K562 (cell line): Measurements from ENCODE around the gene CES5A. TPM values are rescaled to one million over a fixed set of nuclear protein-coding genes. Genes with fewer than 3 reads are reported as not detected.

Source experiments
- ATAC-seq: fragments of 200-7000 bp; cut with Tn5 transposase; 3 replicates; pipeline ENCODE4 v1.9.1; 2020; ENCODE audit warnings: moderate library complexity
- BruUV-seq: library from RNA; stranded (reverse); fragments of 400-500 nt; replicated peaks from 2 replicates; lab custom pipeline; 2021; lab: Mats Ljungman, UMichigan
- CTCF ChIA-PET: fragments of 300-600 bp; formaldehyde crosslinking; extraction: SDS; loops from one replicate; lab custom pipeline; 2021; ENCODE audit warnings: low intra/inter-chr PET ratio; lab: Yijun Ruan, JAX
- POLR2A ChIA-PET: fragments of 300-600, 350-650 bp; sonication (Branson Sonifier 250); formaldehyde crosslinking; extraction: SDS; loops from one replicate; lab custom pipeline; 2021; ENCODE audit warnings: antibody characterized with exemption, inconsistent platforms; lab: Yijun Ruan, JAX
- DNase-seq, 4 experiments: peaks; one replicate each; pipeline versions ENCODE4 v3.0.0 to v3.0.0-alpha.2; 2011 to 2018; ENCODE audit warnings: low spot score in 3 of 4, mixed read lengths in 3 of 4; ENCODE audit errors: extremely low read depth in 1 of 4
- FAIRE-seq: peaks from 2 replicates; lab custom pipeline; 2011; peaks lifted over from hg19 to GRCh38; lab: Jason Lieb, UNC
- H2AFZ ChIP-seq: 2 replicates; pipeline ENCODE4 v1.6.0; 2011; ENCODE audit warnings: low read depth, low read length, control low read depth, inconsistent platforms
- H3K27ac ChIP-seq: fragments of 200-600 bp; 3 replicates; pipeline ENCODE4 v1.8.0; 2011; ENCODE audit warnings: low read depth, mild to moderate bottlenecking, control low read depth, inconsistent platforms, low read length, moderate library complexity, mixed read lengths; ENCODE audit errors: extremely low read depth
- H3K27me3 ChIP-seq, 2 experiments: fragments of 300-600 bp in 1 of 2; 2 replicates in 1 of 2; 3 replicates in 1 of 2; pipeline versions ENCODE4 v1.6.0 to v1.8.0; 2011; ENCODE audit warnings: inconsistent platforms in 2 of 2, low read length in 2 of 2, mild to moderate bottlenecking in 1 of 2, mixed read lengths in 1 of 2, moderate library complexity in 1 of 2; ENCODE audit not compliant: control insufficient read depth in 2 of 2, insufficient read depth in 2 of 2
- H3K36me3 ChIP-seq: fragments of 300-600 bp; 3 replicates; pipeline ENCODE4 v1.8.0; 2011; ENCODE audit warnings: mild to moderate bottlenecking, low read length, inconsistent platforms; ENCODE audit not compliant: control insufficient read depth, insufficient read depth
- H3K4me1 ChIP-seq, 2 experiments: fragments of 200-600 bp in 1 of 2; replicated peaks in 1 of 2; 2 replicates in 1 of 2; 3 replicates in 1 of 2; pipeline versions ENCODE4 v1.5.1 to v1.8.0; 2011; ENCODE audit warnings: inconsistent platforms in 2 of 2, low read length in 2 of 2, mild to moderate bottlenecking in 1 of 2, mixed read lengths in 1 of 2, moderate library complexity in 1 of 2; ENCODE audit not compliant: control insufficient read depth in 2 of 2, insufficient read depth in 2 of 2
- H3K4me2 ChIP-seq: 2 replicates; pipeline ENCODE4 v1.6.1; 2011; ENCODE audit warnings: low read length, control low read depth, inconsistent platforms, mixed read lengths; ENCODE audit not compliant: insufficient read depth
- H3K4me3 ChIP-seq: fragments of 200-600 bp; sonication (generic), shearing (Covaris generic); 2 replicates; pipeline ENCODE4 v1.5.1; 2016; ENCODE audit warnings: control low read depth, inconsistent platforms
- H3K79me2 ChIP-seq: fragments of 200-600 bp; 3 replicates; pipeline ENCODE4 v1.8.0; 2011; ENCODE audit warnings: low read length, inconsistent platforms; ENCODE audit not compliant: control insufficient read depth, insufficient read depth
- H3K9ac ChIP-seq, 2 experiments: 2 replicates each; pipeline versions ENCODE4 v1.6.0 to v1.6.1; 2011; ENCODE audit warnings: low read depth in 2 of 2, low read length in 2 of 2, control low read depth in 1 of 2, inconsistent platforms in 1 of 2, mild to moderate bottlenecking in 1 of 2, mixed read lengths in 1 of 2; ENCODE audit not compliant: insufficient read depth in 1 of 2
- H3K9me1 ChIP-seq: one replicate; pipeline ENCODE4 v1.6.0; 2011; ENCODE audit warnings: inconsistent platforms, mild to moderate bottlenecking, low read length, moderate library complexity; ENCODE audit not compliant: control insufficient read depth, insufficient read depth
- H3K9me3 ChIP-seq: replicated peaks from 2 replicates; pipeline ENCODE4 v1.5.1; 2011; ENCODE audit warnings: low read depth, low read length, inconsistent platforms; ENCODE audit not compliant: control insufficient read depth, insufficient read depth
- H4K20me1 ChIP-seq: replicated peaks from 2 replicates; pipeline ENCODE4 v1.6.1; 2011; ENCODE audit warnings: low read length, inconsistent platforms, mixed read lengths; ENCODE audit not compliant: control insufficient read depth, insufficient read depth
- ATF7 ChIP-seq: fragments of 450-650 bp; IDR thresholded peaks from 2 replicates; pipeline ENCODE4 v1.7.1; 2014; ENCODE audit warnings: mild to moderate bottlenecking, moderate library complexity
- CBFB ChIP-seq: sonication (generic); formaldehyde crosslinking; IDR thresholded peaks from 2 replicates; pipeline ENCODE4 v1.4.0; 2020; ENCODE audit warnings: mild to moderate bottlenecking, missing genetic modification reagents
- DMBX1 ChIP-seq: fragments of 250-450 bp; sonication (Bioruptor Pico); IDR thresholded peaks from 2 replicates; pipeline ENCODE4 v1.8.0; 2022; ENCODE audit warnings: inconsistent platforms, mild to moderate bottlenecking, moderate library complexity, borderline replicate concordance
- GATAD2B ChIP-seq: fragments of 450-650 bp; IDR thresholded peaks from 2 replicates; pipeline ENCODE4 v1.6.1; 2017; ENCODE audit warnings: mild to moderate bottlenecking, borderline replicate concordance
- HNRNPUL1 ChIP-seq: fragments of 200-400 bp; formaldehyde crosslinking; IDR thresholded peaks from 2 replicates; pipeline ENCODE4 v1.6.1; 2017; ENCODE audit warnings: low read length
- HSF4 ChIP-seq: fragments of 250-450 bp; sonication (Bioruptor Pico); IDR thresholded peaks from 2 replicates; pipeline ENCODE4 v2.1.2; 2022; ENCODE audit warnings: mild to moderate bottlenecking, moderate library complexity, borderline replicate concordance
- MAZ ChIP-seq, 2 experiments: fragments of 450-650 bp in 1 of 2; sonication (generic) in 1 of 2; formaldehyde crosslinking; IDR thresholded peaks in 1 of 2; conservative IDR thresholded peaks in 1 of 2; 2 replicates each; pipeline versions ENCODE4 v1.4.0 to v1.5.0; 2020; ENCODE audit warnings: mild to moderate bottlenecking in 1 of 2, missing genetic modification reagents in 1 of 2
- MEF2D ChIP-seq: conservative IDR thresholded peaks from 2 replicates; pipeline ENCODE4 v1.6.1; 2016; ENCODE audit warnings: low read depth, missing genetic modification characterization, missing compliant biosample characterization
- NCOR1 ChIP-seq: fragments of 450-650 bp; IDR thresholded peaks from 2 replicates; pipeline ENCODE4 v1.6.1; 2016; ENCODE audit warnings: mild to moderate bottlenecking, moderate library complexity
- STAT5B ChIP-seq: fragments of 250-450 bp; sonication (Bioruptor Pico); IDR thresholded peaks from 2 replicates; pipeline ENCODE4 v1.8.0; 2021; ENCODE audit warnings: mild to moderate bottlenecking, inconsistent platforms
- TCFL5 ChIP-seq: fragments of 250-450 bp; sonication (Bioruptor Pico); conservative IDR thresholded peaks from 2 replicates; pipeline ENCODE4 v1.6.1; 2021; ENCODE audit warnings: mild to moderate bottlenecking, moderate library complexity, matching md5 sums
- XRCC5 ChIP-seq: fragments of 200-400 bp; formaldehyde crosslinking; IDR thresholded peaks from 2 replicates; pipeline ENCODE4 v1.6.1; 2017; ENCODE audit warnings: low read depth, mild to moderate bottlenecking, low read length
- ZNF134 ChIP-seq: fragments of 250-450 bp; sonication (Bioruptor Pico); conservative IDR thresholded peaks from 2 replicates; pipeline ENCODE4 v1.4.0; 2020
- WGBS: fragments of 100-300 bp; shearing (Covaris generic); methylation state at CpG from one replicate; pipeline ENCODE4 v1.1.6; 2016; ENCODE audit warnings: low coverage, mixed read lengths; ENCODE audit not compliant: insufficient coverage; ENCODE audit errors: missing lambda C conversion rate; 5-methylcytosine and 5-hydroxymethylcytosine counted together
- in situ Hi-C: fragments of 300-500 bp; cut with MboI; formaldehyde crosslinking; loops from 4 replicates; pipeline ENCODE4 v1.15.0; 2018; ENCODE audit warnings: inconsistent platforms, mixed read lengths
- intact Hi-C: fragments of 100-400 bp; cut with micrococcal nuclease; formaldehyde crosslinking; loops from 2 replicates; pipeline ENCODE4 v1.14.2; 2022
- polyA plus RNA-seq, 8 experiments: library from polyadenylated mRNA; depleted of rRNA in 4 of 8; stranded (reverse) in 5 of 8; unstranded in 3 of 8; fragments of >200 nt; fragmentation: Nextera tagmentation in 2 of 8; fragmentation: Illumina TruSeq in 1 of 8; extraction: Ambion mirVana in 2 of 8; extraction: Trizol in 1 of 8; gene quantifications; 2 replicates each; pipeline versions ENCODE4 v1.2.1 to v1.2.3, GENCODE V29; 2011 to 2014; ENCODE audit warnings: inconsistent platforms in 1 of 8, missing spikeins in 1 of 8
- total RNA-seq, 7 experiments: library from RNA; depleted of rRNA in 6 of 7; stranded (reverse); fragments of >200 nt in 6 of 7; fragmentation: Illumina TruSeq in 2 of 7; extraction: Trizol in 2 of 7; gene quantifications; 2 replicates each; pipeline versions ENCODE4 v1.2.1 to v1.2.3, GENCODE V29; 2011 to 2021; ENCODE audit warnings: low replicate concordance in 1 of 7
- TF ChIP-seq, protein P1 (sequence below): fragments of 450-650 bp; IDR thresholded peaks from 2 replicates; pipeline ENCODE4 v1.6.1; 2014; ENCODE audit warnings: low read depth, mild to moderate bottlenecking, moderate library complexity, borderline replicate concordance
- TF ChIP-seq, protein P2 (sequence below), 2 experiments: IDR thresholded peaks; 2 replicates each; pipeline ENCODE4 v1.6.1; 2011; ENCODE audit warnings: borderline replicate concordance in 1 of 2, control low read depth in 1 of 2, low read depth in 1 of 2, low read length in 1 of 2, mild to moderate bottlenecking in 1 of 2, mixed read lengths in 1 of 2, moderate library complexity in 1 of 2; ENCODE audit not compliant: insufficient read depth in 1 of 2, insufficient read length in 1 of 2, poor library complexity in 1 of 2, severe bottlenecking in 1 of 2; ENCODE audit errors: extremely low read depth in 1 of 2
- TF ChIP-seq, protein P3 (sequence below): fragments of 250-450 bp; sonication (Bioruptor Pico); IDR thresholded peaks from 2 replicates; pipeline ENCODE4 v1.8.0; 2022; ENCODE audit warnings: inconsistent platforms

CES5A gene
- total and polyA plus RNA-seq, 9 of the 15 experiments (the other 6 are each of a cell fraction or from before 2014, with no cell fraction given), result 0.07 to 0.17 (median 0.15) TPM; not detected in 4

DNA sequence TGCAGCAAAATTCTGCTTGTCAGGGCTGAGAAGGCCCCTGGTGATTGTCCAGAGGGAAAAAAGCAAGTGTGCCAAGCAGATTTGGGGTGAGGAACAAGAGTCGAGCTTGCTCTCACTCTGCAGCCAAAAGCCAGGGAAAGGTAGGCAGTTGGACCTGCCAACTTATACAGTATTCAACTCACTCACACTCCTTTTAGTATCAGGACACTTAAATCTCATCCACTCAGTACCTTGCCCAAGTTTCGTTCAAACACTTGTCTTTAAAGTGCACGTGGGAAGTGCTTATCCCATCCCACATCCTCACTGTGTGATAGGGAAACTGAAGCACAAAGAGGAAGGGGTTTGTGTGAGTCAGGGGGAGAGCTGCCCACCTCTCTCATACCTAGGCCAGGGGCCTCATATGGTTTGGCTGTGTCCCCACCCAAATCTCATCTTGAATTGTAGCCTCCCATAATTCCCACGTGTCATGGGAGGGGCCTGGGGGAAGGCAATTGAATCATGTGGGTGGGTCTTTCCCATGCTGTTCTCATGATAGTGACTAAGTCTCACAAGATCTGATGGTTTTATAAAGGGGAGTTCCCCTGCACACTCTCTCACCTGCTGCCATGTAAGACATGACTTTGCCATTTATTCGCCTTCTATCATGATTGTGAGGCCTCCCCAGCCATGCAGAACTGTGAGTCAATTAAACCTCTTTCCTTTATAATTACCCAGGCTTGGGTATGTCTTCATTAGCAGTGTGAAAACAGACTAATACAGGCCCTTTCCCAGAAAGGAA lies 25.6 kb upstream of the CES5A start:
- in situ Hi-C loops, result no loop called here
- DNase-seq (no peak), FAIRE-seq (no peak), ATAC-seq (no peak)
- Histone ChIP-seq H3K9me1 (no peaks in the 10 kb centered on the region), H3K9me3 (no peaks in the 10 kb centered on the region), H3K27ac (no peak overlapping the region), H4K20me1 (no peaks in the 10 kb centered on the region), H3K4me2 (no peak overlapping the region), H3K36me3 (no peaks in the 10 kb centered on the region), H3K79me2 (no peaks in the 10 kb centered on the region), H3K27me3 (no peaks in the 10 kb centered on the region), H3K4me1 (no peaks in the 10 kb centered on the region), H3K9ac (no peak overlapping the region), H2AFZ (no peak overlapping the region), H3K4me3 (no peak overlapping the region)
- ChIA-PET POLR2A (no interaction called here), CTCF (no interaction called here)
- intact Hi-C loops, result no loop called here
- WGBS, result 0% methylated on average over 5 of the region's 5 CpGs
- no TSS peak for BruUV-seq
- no peak for TF ChIP-seq STAT5B (CRISPR knock-in tag)
- no peak for TF ChIP-seq ATF7
- no peak for TF ChIP-seq TCFL5 (CRISPR knock-in tag)
- TF ChIP-seq MAZ (CRISPR knock-in tag; conservative IDR thresholded peaks at IDR 0.05 in 1 of 2, IDR thresholded peaks at IDR 0.05 in 1 of 2), result no peak
- TF ChIP-seq DMBX1 (CRISPR knock-in tag), result no peak
- TF ChIP-seq XRCC5, result no peak
- no peak for TF ChIP-seq CBFB
- TF ChIP-seq, protein P1, sequence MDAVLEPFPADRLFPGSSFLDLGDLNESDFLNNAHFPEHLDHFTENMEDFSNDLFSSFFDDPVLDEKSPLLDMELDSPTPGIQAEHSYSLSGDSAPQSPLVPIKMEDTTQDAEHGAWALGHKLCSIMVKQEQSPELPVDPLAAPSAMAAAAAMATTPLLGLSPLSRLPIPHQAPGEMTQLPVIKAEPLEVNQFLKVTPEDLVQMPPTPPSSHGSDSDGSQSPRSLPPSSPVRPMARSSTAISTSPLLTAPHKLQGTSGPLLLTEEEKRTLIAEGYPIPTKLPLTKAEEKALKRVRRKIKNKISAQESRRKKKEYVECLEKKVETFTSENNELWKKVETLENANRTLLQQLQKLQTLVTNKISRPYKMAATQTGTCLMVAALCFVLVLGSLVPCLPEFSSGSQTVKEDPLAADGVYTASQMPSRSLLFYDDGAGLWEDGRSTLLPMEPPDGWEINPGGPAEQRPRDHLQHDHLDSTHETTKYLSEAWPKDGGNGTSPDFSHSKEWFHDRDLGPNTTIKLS, result no peak
- no peak for TF ChIP-seq HSF4 (CRISPR knock-in tag)
- no peak for TF ChIP-seq ZNF134 (CRISPR knock-in tag)
- TF ChIP-seq NCOR1, result no peak
- TF ChIP-seq MEF2D (tag), result no peak
- TF ChIP-seq HNRNPUL1, result no peak
- no peak for TF ChIP-seq GATAD2B
- TF ChIP-seq, protein P2, sequence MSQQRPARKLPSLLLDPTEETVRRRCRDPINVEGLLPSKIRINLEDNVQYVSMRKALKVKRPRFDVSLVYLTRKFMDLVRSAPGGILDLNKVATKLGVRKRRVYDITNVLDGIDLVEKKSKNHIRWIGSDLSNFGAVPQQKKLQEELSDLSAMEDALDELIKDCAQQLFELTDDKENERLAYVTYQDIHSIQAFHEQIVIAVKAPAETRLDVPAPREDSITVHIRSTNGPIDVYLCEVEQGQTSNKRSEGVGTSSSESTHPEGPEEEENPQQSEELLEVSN (IDR thresholded peaks at IDR 0.05; ENCODE audit: borderline replicate concordance in 1 of 2, extremely low read depth in 1 of 2, insufficient read depth in 1 of 2, insufficient read length in 1 of 2, low read depth in 1 of 2, low read length in 1 of 2, poor library complexity in 1 of 2, severe bottlenecking in 1 of 2), result no peak
- TF ChIP-seq, protein P3, sequence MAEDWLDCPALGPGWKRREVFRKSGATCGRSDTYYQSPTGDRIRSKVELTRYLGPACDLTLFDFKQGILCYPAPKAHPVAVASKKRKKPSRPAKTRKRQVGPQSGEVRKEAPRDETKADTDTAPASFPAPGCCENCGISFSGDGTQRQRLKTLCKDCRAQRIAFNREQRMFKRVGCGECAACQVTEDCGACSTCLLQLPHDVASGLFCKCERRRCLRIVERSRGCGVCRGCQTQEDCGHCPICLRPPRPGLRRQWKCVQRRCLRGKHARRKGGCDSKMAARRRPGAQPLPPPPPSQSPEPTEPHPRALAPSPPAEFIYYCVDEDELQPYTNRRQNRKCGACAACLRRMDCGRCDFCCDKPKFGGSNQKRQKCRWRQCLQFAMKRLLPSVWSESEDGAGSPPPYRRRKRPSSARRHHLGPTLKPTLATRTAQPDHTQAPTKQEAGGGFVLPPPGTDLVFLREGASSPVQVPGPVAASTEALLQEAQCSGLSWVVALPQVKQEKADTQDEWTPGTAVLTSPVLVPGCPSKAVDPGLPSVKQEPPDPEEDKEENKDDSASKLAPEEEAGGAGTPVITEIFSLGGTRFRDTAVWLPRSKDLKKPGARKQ (CRISPR knock-in tag), result no peak
